K562 (cell line): Measurements from ENCODE around the gene WAS.

ENCODE experiments used
- EP300 ChIP-seq: IDR thresholded peaks from 2 replicates; pipeline ENCODE4 v1.6.1; 2012; ENCODE audit warnings: low read length, improper control_type of control experiment
- KLF13 ChIP-seq: fragments of 450-650 bp; IDR thresholded peaks from 2 replicates; pipeline ENCODE4 v1.6.1; 2016; ENCODE audit warnings: missing genetic modification characterization, low read depth, mild to moderate bottlenecking, missing compliant biosample characterization, moderate library complexity, borderline replicate concordance
- LARP7 ChIP-seq: fragments of 450-650 bp; IDR thresholded peaks from 2 replicates; pipeline ENCODE4 v1.6.1; 2016
- POLR2A ChIP-seq: fragments of 450-650 bp; conservative IDR thresholded peaks from 2 replicates; pipeline ENCODE4 v1.6.1; 2016
- RCOR1 ChIP-seq, 2 experiments: IDR thresholded peaks; 2 replicates each; pipeline ENCODE4 v1.6.1; 2012; ENCODE audit warnings: low read depth in 2 of 2, low read length in 2 of 2, borderline replicate concordance in 1 of 2, improper control_type of control experiment in 1 of 2
- TAF1 ChIP-seq: IDR thresholded peaks from 2 replicates; pipeline ENCODE4 v1.6.1; 2011; ENCODE audit warnings: mild to moderate bottlenecking, low read length, moderate library complexity; ENCODE audit not compliant: insufficient read depth, control insufficient read depth, severe bottlenecking; ENCODE audit errors: extremely low read depth
- TCF7 ChIP-seq: sonication (generic); IDR thresholded peaks from 2 replicates; pipeline ENCODE4 v1.6.1; 2016; ENCODE audit warnings: antibody characterized with exemption, borderline replicate concordance
- TEAD2 ChIP-seq: fragments of 450-650 bp; IDR thresholded peaks from 2 replicates; pipeline ENCODE4 v1.6.1; 2016; ENCODE audit warnings: missing genetic modification characterization, control low read depth, missing compliant biosample characterization
- ZBTB1 ChIP-seq: sonication (generic); formaldehyde crosslinking; IDR thresholded peaks from 2 replicates; pipeline ENCODE4 v1.8.1; 2023; ENCODE audit warnings: missing genetic modification reagents, low read depth, mild to moderate bottlenecking, borderline replicate concordance
- ZNF274 ChIP-seq: IDR thresholded peaks from 2 replicates; pipeline ENCODE4 v1.6.1; 2011; ENCODE audit warnings: low read depth, mild to moderate bottlenecking, low read length, moderate library complexity, borderline replicate concordance
- ZSCAN29 ChIP-seq: fragments of 450-650 bp; IDR thresholded peaks from 2 replicates; pipeline ENCODE4 v1.6.1; 2017
- TF ChIP-seq, protein P1 (sequence below): fragments of 450-650 bp; IDR thresholded peaks from 2 replicates; pipeline ENCODE4 v1.7.1; 2018; ENCODE audit warnings: mild to moderate bottlenecking, low read depth; ENCODE audit not compliant: partially characterized antibody

GRCh38 chrX:48700246-48700645, 16.6 kb downstream of the WAS start:
- TF ChIP-seq, protein P1, sequence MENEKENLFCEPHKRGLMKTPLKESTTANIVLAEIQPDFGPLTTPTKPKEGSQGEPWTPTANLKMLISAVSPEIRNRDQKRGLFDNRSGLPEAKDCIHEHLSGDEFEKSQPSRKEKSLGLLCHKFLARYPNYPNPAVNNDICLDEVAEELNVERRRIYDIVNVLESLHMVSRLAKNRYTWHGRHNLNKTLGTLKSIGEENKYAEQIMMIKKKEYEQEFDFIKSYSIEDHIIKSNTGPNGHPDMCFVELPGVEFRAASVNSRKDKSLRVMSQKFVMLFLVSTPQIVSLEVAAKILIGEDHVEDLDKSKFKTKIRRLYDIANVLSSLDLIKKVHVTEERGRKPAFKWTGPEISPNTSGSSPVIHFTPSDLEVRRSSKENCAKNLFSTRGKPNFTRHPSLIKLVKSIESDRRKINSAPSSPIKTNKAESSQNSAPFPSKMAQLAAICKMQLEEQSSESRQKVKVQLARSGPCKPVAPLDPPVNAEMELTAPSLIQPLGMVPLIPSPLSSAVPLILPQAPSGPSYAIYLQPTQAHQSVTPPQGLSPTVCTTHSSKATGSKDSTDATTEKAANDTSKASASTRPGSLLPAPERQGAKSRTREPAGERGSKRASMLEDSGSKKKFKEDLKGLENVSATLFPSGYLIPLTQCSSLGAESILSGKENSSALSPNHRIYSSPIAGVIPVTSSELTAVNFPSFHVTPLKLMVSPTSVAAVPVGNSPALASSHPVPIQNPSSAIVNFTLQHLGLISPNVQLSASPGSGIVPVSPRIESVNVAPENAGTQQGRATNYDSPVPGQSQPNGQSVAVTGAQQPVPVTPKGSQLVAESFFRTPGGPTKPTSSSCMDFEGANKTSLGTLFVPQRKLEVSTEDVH = no peak
- TF ChIP-seq POLR2A (no peak), RCOR1 (IDR thresholded peaks at IDR 0.05; ENCODE audit: borderline replicate concordance in 1 of 2, low read depth in 2 of 2, low read length in 2 of 2) (no peak), ZSCAN29 (no peak), TAF1 (no peak), ZNF274 (no peak), TCF7 (no peak), TEAD2 (tag) (no peak), LARP7 (no peak), ZBTB1 (CRISPR knock-in tag) (no peak), EP300 (no peak), KLF13 (tag) (no peak)
